Gastroesophageal sphincter (tissue), 4 donors: Measurements from ENCODE around the gene AKR1D1. TPM values are rescaled to one million over a fixed set of nuclear protein-coding genes. Genes with fewer than 3 reads are reported as not detected.
"Not testable (repeated sequence)": the region's sequence is repeated elsewhere in the genome, so short reads cannot be mapped to it uniquely, and the experiment has no call there.

Experiments
- ATAC-seq: fragments of 150-250 bp; one replicate; pipeline ENCODE4 v1.9.1; 2016; ENCODE audit warnings: mild to moderate bottlenecking, moderate library complexity
- H3K27ac ChIP-seq, 4 donors: fragments of 200-600 bp; sonication (generic) in 3 of 4; 1 replicate in 3 of 4; 2 replicates in 1 of 4; pipeline ENCODE4 v1.5.1; 2016 to 2019
- H3K27me3 ChIP-seq: fragments of 200-600 bp; sonication (generic); one replicate; pipeline ENCODE4 v1.5.1; 2019
- H3K36me3 ChIP-seq, 2 donors: fragments of 200-600 bp; sonication (generic); one replicate each; pipeline ENCODE4 v1.5.1; 2019; ENCODE audit warnings: control low read depth in 1 of 2
- H3K4me1 ChIP-seq, 3 donors: fragments of 200-600 bp; sonication (generic); 1 replicate in 2 of 3; 2 replicates in 1 of 3; pipeline ENCODE4 v1.5.1; 2016 to 2019; ENCODE audit warnings: control low read depth in 2 of 3
- H3K4me3 ChIP-seq, 2 donors: fragments of 200-600 bp; sonication (generic); one replicate each; pipeline ENCODE4 v1.5.1; 2019; ENCODE audit warnings: mild to moderate bottlenecking in 1 of 2, moderate library complexity in 1 of 2
- H3K9me3 ChIP-seq, 3 donors: fragments of 200-600 bp; sonication (generic); one replicate each; pipeline ENCODE4 v1.5.1; 2017 to 2019; ENCODE audit warnings: control low read depth in 2 of 3
- EP300 ChIP-seq: sonication (generic); formaldehyde crosslinking; IDR thresholded peaks from one replicate; pipeline ENCODE4 v1.6.1; 2017; ENCODE audit warnings: antibody characterized with exemption, mild to moderate bottlenecking
- POLR2A ChIP-seq, 2 donors: fragments of 450-650 bp; IDR thresholded peaks; one replicate each; pipeline ENCODE4 v1.6.1; 2017; ENCODE audit warnings: antibody characterized with exemption in 2 of 2, mild to moderate bottlenecking in 2 of 2, moderate library complexity in 1 of 2
- POLR2AphosphoS5 ChIP-seq: sonication (generic); formaldehyde crosslinking; IDR thresholded peaks from one replicate; pipeline ENCODE4 v1.6.1; 2017; ENCODE audit warnings: antibody characterized with exemption
- WGBS, 2 donors: methylation state at CpG; one replicate each; pipeline ENCODE4 v1.1.5; 2018; ENCODE audit warnings: low coverage in 1 of 2; 5-methylcytosine and 5-hydroxymethylcytosine counted together
- total RNA-seq, 4 donors: library from RNA; depleted of rRNA; stranded (reverse); fragments of >200 nt; gene quantifications; one replicate each; pipeline ENCODE4 v1.1.0, GENCODE V29; 2016
- TF ChIP-seq, protein P1 (sequence below), 4 experiments: fragments of 200-600 bp in 2 of 4; fragments of 450-650 bp in 2 of 4; sonication (generic) in 1 of 4; IDR thresholded peaks; one replicate each; pipeline ENCODE4 v1.5.1; 2017 to 2019; ENCODE audit warnings: antibody characterized with exemption in 4 of 4, mild to moderate bottlenecking in 2 of 4, moderate library complexity in 2 of 4

AKR1D1 gene
- total RNA-seq, 4 donors from 2014 or later, result not detected

DNA sequence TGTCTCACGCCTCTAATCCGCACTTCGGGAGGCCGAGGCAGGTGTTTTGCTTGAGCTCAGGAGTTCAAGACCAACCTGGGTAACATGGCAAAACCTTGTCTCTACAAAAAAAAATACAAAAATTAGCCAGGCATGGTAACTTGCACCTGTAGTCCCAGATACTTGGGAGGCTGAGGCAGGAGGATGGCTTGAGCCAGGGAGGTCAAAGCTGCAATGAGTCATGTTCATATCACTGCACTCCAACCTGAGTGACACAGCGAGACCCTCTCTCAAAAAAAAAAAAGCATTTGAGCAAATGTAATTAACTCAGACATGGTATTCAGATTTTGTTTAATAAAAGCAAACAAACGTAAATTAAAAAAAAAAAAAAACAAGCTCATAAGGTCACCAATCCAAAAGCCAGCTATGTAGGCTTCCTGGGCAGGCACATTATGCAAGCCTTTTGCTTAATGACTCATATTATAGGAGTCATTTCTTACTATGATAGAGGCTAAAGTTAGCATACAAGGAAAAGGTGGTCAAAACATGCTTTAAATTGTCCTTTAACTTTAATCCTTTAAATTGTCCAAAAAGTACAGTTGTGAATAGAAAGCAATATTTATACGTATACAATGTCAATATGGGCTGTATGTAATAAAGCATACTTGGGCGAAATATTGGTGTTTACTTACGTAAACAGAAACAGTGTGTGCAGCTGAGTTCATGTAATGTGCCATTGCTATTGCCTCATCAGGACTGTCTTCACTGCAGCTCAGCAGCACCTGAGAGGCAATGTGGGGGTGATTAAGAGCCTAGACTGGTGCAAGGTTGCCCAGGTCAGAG lies 13.0 kb downstream of the AKR1D1 start:
- no peak for ATAC-seq
- Histone ChIP-seq H3K4me3 (no peak overlapping the region), H3K4me1 (no peaks in the 10 kb centered on the region), H3K9me3 (no peaks in the 10 kb centered on the region), H3K27ac (no peak overlapping the region), H3K27me3 (peaks cover 2% of the 10 kb centered on the region), H3K36me3 (no peaks in the 10 kb centered on the region)
- TF ChIP-seq EP300 (no peak), POLR2A (IDR thresholded peaks at IDR 0.05) (no peak), POLR2AphosphoS5 (no peak)
- TF ChIP-seq, protein P1, sequence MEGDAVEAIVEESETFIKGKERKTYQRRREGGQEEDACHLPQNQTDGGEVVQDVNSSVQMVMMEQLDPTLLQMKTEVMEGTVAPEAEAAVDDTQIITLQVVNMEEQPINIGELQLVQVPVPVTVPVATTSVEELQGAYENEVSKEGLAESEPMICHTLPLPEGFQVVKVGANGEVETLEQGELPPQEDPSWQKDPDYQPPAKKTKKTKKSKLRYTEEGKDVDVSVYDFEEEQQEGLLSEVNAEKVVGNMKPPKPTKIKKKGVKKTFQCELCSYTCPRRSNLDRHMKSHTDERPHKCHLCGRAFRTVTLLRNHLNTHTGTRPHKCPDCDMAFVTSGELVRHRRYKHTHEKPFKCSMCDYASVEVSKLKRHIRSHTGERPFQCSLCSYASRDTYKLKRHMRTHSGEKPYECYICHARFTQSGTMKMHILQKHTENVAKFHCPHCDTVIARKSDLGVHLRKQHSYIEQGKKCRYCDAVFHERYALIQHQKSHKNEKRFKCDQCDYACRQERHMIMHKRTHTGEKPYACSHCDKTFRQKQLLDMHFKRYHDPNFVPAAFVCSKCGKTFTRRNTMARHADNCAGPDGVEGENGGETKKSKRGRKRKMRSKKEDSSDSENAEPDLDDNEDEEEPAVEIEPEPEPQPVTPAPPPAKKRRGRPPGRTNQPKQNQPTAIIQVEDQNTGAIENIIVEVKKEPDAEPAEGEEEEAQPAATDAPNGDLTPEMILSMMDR (IDR thresholded peaks at IDR 0.05), result no peak
- WGBS, 2 donors, result 89% methylated on average over 9 of the region's 9 CpGs

DNA sequence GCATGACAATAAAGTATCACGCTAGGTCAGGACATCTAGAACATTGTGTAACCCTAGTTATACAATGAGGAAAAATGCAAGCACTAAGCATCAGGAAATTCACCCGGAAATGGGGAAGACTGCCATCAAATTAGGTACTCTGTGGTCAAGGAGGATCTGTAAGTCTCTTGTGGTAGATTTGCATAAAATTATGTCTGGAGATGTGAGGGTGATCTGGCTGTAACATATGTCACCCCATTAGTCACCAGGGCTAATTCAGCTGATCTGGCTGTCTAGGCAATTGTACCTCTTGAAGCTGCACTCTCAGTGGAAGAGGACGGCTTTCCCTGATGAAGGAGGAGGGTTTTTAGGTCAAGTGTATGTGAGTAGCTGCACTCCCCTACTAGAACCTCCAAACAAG lies 14.8 kb downstream of the AKR1D1 start:
- TF ChIP-seq EP300 (no peak), POLR2A (IDR thresholded peaks at IDR 0.05) (no peak), POLR2AphosphoS5 (no peak)
- TF ChIP-seq, protein P1 (IDR thresholded peaks at IDR 0.05), result no peak
- Histone ChIP-seq H3K9me3 (no peaks in the 10 kb centered on the region), H3K27me3 (peaks cover 3% of the 10 kb centered on the region), H3K27ac (no peak overlapping the region), H3K4me3 (no peak overlapping the region), H3K4me1 (no peaks in the 10 kb centered on the region), H3K36me3 (no peaks in the 10 kb centered on the region)
- WGBS, 2 donors, result 70% methylated on average over 2 of the region's 3 CpGs; no CpG with 5 or more reads in 1 of the 2 donors
- ATAC-seq, result no peak

DNA sequence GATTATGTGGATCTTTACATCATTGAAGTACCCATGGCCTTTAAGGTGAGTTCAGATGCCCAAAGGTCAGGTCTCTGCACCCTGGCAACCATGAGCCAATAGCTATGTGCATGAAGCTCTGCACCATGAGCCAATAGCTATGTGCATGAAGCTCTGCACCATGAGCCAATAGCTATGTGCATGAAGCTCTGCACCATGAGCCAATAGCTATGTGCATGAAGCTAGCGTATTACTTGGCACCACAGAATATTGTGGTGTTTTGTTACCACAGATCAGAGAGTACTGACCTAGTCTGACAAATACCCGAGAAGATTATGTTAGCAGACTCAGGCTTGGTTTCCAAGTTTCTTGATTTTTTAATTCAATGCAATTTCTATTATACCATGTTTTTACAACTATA lies 15.6 kb downstream of the AKR1D1 start:
- H3K27me3 ChIP-seq, H3K36me3 ChIP-seq, H3K4me1 ChIP-seq, H3K4me3 ChIP-seq, H3K27ac ChIP-seq, H3K9me3 ChIP-seq, ATAC-seq: not testable (repeated sequence)
- 82 to 88% methylated on average over 2 of the region's 2 CpGs for WGBS, 2 donors

DNA sequence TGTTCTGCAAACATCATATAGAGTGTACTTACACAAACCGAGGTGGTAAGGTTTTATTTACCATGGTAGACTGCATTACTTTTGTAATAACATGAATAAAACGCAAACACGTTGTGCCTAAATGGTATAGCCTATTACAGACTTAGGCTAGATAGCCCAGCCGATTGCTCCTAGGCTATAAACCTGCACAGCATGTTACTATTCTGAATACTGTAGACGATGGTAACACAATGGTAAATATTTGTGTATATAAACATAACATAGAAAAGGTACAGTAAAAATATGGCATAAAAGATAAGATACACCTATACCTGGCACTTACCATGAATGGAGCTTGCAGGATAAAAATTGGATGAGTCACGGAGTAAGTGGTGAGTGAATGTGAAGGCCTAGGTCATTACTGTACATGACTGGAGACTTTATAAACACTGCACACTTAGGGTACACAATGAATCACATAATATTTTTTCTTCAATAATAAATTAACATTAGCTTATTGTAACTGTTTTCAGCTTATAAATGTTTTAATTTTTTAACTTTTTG lies 16.3 kb downstream of the AKR1D1 start:
- TF ChIP-seq EP300 (no peak), POLR2A (IDR thresholded peaks at IDR 0.05) (no peak), POLR2AphosphoS5 (no peak)
- TF ChIP-seq, protein P1 (IDR thresholded peaks at IDR 0.05), result no peak
- ATAC-seq, result no peak
- H3K27me3 ChIP-seq, result peaks cover 3% of the 10 kb centered on the region
- no peaks in the 10 kb centered on the region for H3K4me1 ChIP-seq
- no peak overlapping the region for H3K27ac ChIP-seq
- H3K9me3 ChIP-seq, result no peaks in the 10 kb centered on the region
- 83 to 85% methylated on average over 6 of the region's 6 CpGs for WGBS, 2 donors
- no peak overlapping the region for H3K4me3 ChIP-seq
- no peaks in the 10 kb centered on the region for H3K36me3 ChIP-seq

DNA sequence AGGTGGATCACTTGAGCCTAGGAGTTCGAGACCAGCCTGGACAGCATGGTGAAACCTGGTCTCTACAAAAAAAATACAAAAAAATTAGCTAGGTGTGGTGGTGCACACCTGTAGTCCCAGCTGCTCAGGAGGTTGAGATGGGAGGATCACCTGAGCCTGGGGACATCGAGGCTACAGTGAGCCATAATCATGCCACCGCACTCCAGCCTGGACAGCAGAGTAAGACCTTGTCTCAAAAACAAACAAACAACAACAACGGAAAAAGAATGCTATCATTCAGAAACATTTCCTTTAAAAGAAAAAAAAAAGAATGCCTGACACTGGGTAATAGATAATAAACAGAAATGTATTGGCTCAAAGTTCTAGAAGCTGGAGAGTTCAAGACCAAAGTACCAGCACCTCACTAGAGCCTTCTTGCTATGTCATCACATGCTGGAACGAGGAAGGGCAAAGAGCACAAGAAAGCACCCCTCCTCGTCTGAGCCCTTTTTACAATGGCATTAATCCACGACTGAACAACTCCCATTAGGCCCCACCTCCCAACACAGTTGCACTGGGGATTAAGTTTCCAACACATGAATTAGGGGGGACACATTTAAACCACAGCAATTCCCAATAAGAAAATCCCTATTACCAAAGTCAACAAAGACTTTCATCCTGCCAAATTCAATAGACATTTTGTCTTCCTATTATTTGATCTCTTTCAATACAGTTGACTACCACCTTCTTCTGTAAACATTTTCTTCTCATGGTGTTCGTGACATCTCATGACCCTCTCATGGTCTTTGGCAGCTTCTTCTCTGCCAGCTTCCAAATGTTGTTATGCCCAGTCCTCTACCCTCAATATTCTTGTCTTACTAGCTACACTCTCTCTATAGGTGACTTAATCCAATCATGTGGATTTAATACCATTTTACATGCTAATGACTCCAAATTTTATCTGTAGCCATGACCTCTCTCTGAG lies 20.0 kb downstream of the AKR1D1 start:
- H3K9me3 ChIP-seq, result no peaks in the 10 kb centered on the region
- 69 to 81% methylated on average over 4 to 7 of the region's 8 CpGs for WGBS, 2 donors
- no peaks in the 10 kb centered on the region for H3K4me1 ChIP-seq
- peaks cover 3% of the 10 kb centered on the region for H3K27me3 ChIP-seq
- H3K36me3 ChIP-seq, result no peaks in the 10 kb centered on the region
- no peak for TF ChIP-seq POLR2AphosphoS5
- no peak overlapping the region for H3K27ac ChIP-seq
- ATAC-seq, result no peak
- H3K4me3 ChIP-seq, result no peak overlapping the region
